Lower lobe of right lung (tissue), 2 donors: Measurements from ENCODE around the gene TMIE. TPM values are rescaled to one million over a fixed set of nuclear protein-coding genes. Genes with fewer than 3 reads are reported as not detected.

Experiments used
- ATAC-seq, 2 donors: fragments of 200-7000 bp; cut with Tn5 transposase; one replicate each; pipeline ENCODE4 v1.9.1; 2020 to 2022; ENCODE audit warnings: mild to moderate bottlenecking in 2 of 2, moderate library complexity in 2 of 2
- DNase-seq: peaks from one replicate; pipeline ENCODE4 v3.0.0-alpha.2; 2020
- H3K27ac ChIP-seq: fragments of 200-600 bp; one replicate; pipeline ENCODE4 v1.8.0; 2022
- H3K27me3 ChIP-seq: fragments of 200-600 bp; one replicate; pipeline ENCODE4 v1.8.0; 2022; ENCODE audit warnings: low read depth
- H3K36me3 ChIP-seq: fragments of 200-600 bp; one replicate; pipeline ENCODE4 v1.8.0; 2022; ENCODE audit warnings: mild to moderate bottlenecking
- H3K4me1 ChIP-seq: fragments of 200-600 bp; one replicate; pipeline ENCODE4 v1.8.0; 2022
- H3K4me3 ChIP-seq: fragments of 200-600 bp; one replicate; pipeline ENCODE4 v1.8.0; 2022; ENCODE audit warnings: mild to moderate bottlenecking
- H3K9me3 ChIP-seq: fragments of 200-600 bp; one replicate; pipeline ENCODE4 v1.8.0; 2022
- intact Hi-C: fragments of 100-400 bp; cut with DNase I; formaldehyde crosslinking; loops from one replicate; pipeline ENCODE4 v1.11.0; 2022
- total RNA-seq: library from RNA; stranded (reverse); fragmentation: NEBNext Ultra II Directional; extraction: Animal tissue kit (Norgen Biotek cat#: 25700); gene quantifications from one replicate; pipeline ENCODE4 v1.2.1, GENCODE V29; 2021
- TF ChIP-seq, protein P1 (sequence below): fragments of 200-600 bp; IDR thresholded peaks from one replicate; pipeline ENCODE4 v1.8.0; 2022; ENCODE audit warnings: antibody characterized with exemption, mild to moderate bottlenecking
- donor health status: DM: no; HTN: yes; CAD: no; lungs with severe emphysema.

TMIE gene
- total RNA-seq, 1 donor from 2014 or later: 1.0 TPM

- Histone ChIP-seq H3K27ac (no peak overlapping the region), H3K36me3 (peaks cover 71% of the 10 kb centered on the region), H3K4me1 (no peaks in the 10 kb centered on the region), H3K4me3 (no peak overlapping the region), H3K9me3 (no peaks in the 10 kb centered on the region), H3K27me3 (no peaks in the 10 kb centered on the region)
- intact Hi-C loops: no loop called here
- no peak for ATAC-seq
- no peak for DNase-seq
- TF ChIP-seq, protein P1, sequence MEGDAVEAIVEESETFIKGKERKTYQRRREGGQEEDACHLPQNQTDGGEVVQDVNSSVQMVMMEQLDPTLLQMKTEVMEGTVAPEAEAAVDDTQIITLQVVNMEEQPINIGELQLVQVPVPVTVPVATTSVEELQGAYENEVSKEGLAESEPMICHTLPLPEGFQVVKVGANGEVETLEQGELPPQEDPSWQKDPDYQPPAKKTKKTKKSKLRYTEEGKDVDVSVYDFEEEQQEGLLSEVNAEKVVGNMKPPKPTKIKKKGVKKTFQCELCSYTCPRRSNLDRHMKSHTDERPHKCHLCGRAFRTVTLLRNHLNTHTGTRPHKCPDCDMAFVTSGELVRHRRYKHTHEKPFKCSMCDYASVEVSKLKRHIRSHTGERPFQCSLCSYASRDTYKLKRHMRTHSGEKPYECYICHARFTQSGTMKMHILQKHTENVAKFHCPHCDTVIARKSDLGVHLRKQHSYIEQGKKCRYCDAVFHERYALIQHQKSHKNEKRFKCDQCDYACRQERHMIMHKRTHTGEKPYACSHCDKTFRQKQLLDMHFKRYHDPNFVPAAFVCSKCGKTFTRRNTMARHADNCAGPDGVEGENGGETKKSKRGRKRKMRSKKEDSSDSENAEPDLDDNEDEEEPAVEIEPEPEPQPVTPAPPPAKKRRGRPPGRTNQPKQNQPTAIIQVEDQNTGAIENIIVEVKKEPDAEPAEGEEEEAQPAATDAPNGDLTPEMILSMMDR: no peak
Measured at GRCh38 chr3:46679681-46680080, 21.5 kb upstream of the TMIE start.

GRCh38 chr3:46680298-46680826, 20.8 kb upstream of the TMIE start:
- H3K27ac ChIP-seq: no peak overlapping the region
- peaks cover 71% of the 10 kb centered on the region for H3K36me3 ChIP-seq
- TF ChIP-seq, protein P1: no peak
- ATAC-seq (no peak), DNase-seq (no peak)
- H3K4me3 ChIP-seq: no peak overlapping the region
- no peaks in the 10 kb centered on the region for H3K9me3 ChIP-seq
- H3K27me3 ChIP-seq: no peaks in the 10 kb centered on the region
- intact Hi-C loops: no loop called here
- H3K4me1 ChIP-seq: no peaks in the 10 kb centered on the region

DNA sequence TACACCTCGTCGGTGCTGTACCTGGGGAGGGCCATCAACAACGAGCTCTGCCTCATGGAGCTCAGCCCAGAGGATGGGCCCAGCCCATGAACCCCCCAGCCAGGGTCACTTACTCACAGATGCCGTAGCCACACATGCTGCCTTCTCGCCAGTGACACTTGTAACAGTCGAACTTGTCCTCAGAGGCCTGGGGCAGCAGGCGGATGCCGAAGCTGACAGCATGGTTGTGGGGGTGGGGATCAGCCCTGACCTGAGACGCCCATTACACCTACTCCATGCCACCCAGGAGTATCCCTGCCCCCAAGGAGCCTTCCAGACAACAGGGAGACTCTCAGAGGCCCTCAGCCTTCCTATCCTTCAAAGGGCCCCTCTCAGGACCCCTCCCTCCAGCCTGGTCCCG, 19.8 kb upstream of the TMIE start:
- Histone ChIP-seq H3K27me3 (no peaks in the 10 kb centered on the region), H3K27ac (no peak overlapping the region), H3K36me3 (peaks cover 69% of the 10 kb centered on the region), H3K9me3 (no peaks in the 10 kb centered on the region), H3K4me3 (no peak overlapping the region), H3K4me1 (no peaks in the 10 kb centered on the region)
- ATAC-seq: no peak
- intact Hi-C loops: no loop called here
- TF ChIP-seq, protein P1: no peak
- no peak for DNase-seq

GRCh38 chr3:46681856-46682540, 19.2 kb upstream of the TMIE start:
- Histone ChIP-seq H3K4me3 (no peak overlapping the region), H3K36me3 (peaks cover 70% of the 10 kb centered on the region), H3K27me3 (no peaks in the 10 kb centered on the region), H3K4me1 (no peaks in the 10 kb centered on the region), H3K9me3 (no peaks in the 10 kb centered on the region), H3K27ac (no peak overlapping the region)
- TF ChIP-seq, protein P1: no peak
- no peak for ATAC-seq
- no peak for DNase-seq
- intact Hi-C loops: no loop called here

GRCh38 chr3:46682974-46683373, 18.2 kb upstream of the TMIE start:
- ATAC-seq (no peak), DNase-seq (no peak)
- intact Hi-C loops: no loop called here
- Histone ChIP-seq H3K27ac (no peak overlapping the region), H3K9me3 (no peaks in the 10 kb centered on the region), H3K4me1 (no peaks in the 10 kb centered on the region), H3K4me3 (no peak overlapping the region), H3K36me3 (peaks cover 80% of the 10 kb centered on the region), H3K27me3 (no peaks in the 10 kb centered on the region)
- TF ChIP-seq, protein P1: no peak
